Prostate gland (tissue), 2 donors: Measurements from ENCODE around the gene GRIN3B. TPM values are rescaled to one million over a fixed set of nuclear protein-coding genes. Genes with fewer than 3 reads are reported as not detected.

Experiments used
- DNase-seq: peaks from one replicate; pipeline ENCODE4 v3.0.0-alpha.2; 2019; ENCODE audit warnings: low spot score
- H3K27ac ChIP-seq, 2 donors: fragments of 200-600 bp; sonication (generic); 2 replicates each; pipeline ENCODE4 v1.5.1; 2017 to 2019
- H3K27me3 ChIP-seq: fragments of 200-600 bp; sonication (generic); replicated peaks from 2 replicates; pipeline ENCODE4 v1.5.1; 2019; ENCODE audit not compliant: insufficient read depth
- H3K36me3 ChIP-seq, 2 donors: fragments of 200-600 bp; sonication (generic); 1 replicate in 1 of 2; 2 replicates in 1 of 2; pipeline versions ENCODE4 v1.5.1 to v1.8.1; 2017 to 2019
- H3K4me1 ChIP-seq: fragments of 200-600 bp; sonication (generic); replicated peaks from 2 replicates; pipeline ENCODE4 v1.5.1; 2019
- H3K4me3 ChIP-seq, 2 donors: fragments of 200-600 bp; sonication (generic); 2 replicates each; pipeline ENCODE4 v1.5.1; 2017 to 2019
- H3K9me3 ChIP-seq: fragments of 200-600 bp; sonication (generic); 2 replicates; pipeline ENCODE4 v1.5.1; 2017
- CTCF ChIP-seq, 4 experiments: fragments of 200-600 bp in 2 of 4; fragments of 450-650 bp in 2 of 4; sonication (generic) in 2 of 4; IDR thresholded peaks; 1 replicate in 3 of 4; 2 replicates in 1 of 4; pipeline ENCODE4 v1.5.1; 2016 to 2019; ENCODE audit warnings: antibody characterized with exemption in 4 of 4, mild to moderate bottlenecking in 2 of 4, moderate library complexity in 2 of 4
- POLR2A ChIP-seq: fragments of 450-650 bp; IDR thresholded peaks from one replicate; pipeline ENCODE4 v1.6.1; 2016; ENCODE audit warnings: antibody characterized with exemption, mild to moderate bottlenecking
- POLR2AphosphoS5 ChIP-seq: sonication (generic); formaldehyde crosslinking; IDR thresholded peaks from one replicate; pipeline ENCODE4 v1.6.1; 2017; ENCODE audit warnings: antibody characterized with exemption
- WGBS: methylation state at CpG from one replicate; pipeline ENCODE4 v1.1.5; 2018; 5-methylcytosine and 5-hydroxymethylcytosine counted together
- intact Hi-C: fragments of 100-400 bp; cut with DNase I; formaldehyde crosslinking; loops from one replicate; pipeline ENCODE4 v1.14.2; 2022
- total RNA-seq, 2 donors: library from RNA; depleted of rRNA; stranded (reverse); fragments of >200 nt; gene quantifications; one replicate each; pipeline ENCODE4 v1.1.0, GENCODE V29; 2016

GRIN3B gene
- total RNA-seq, 2 donors from 2014 or later, result 0.34 TPM; not detected in 1

DNA sequence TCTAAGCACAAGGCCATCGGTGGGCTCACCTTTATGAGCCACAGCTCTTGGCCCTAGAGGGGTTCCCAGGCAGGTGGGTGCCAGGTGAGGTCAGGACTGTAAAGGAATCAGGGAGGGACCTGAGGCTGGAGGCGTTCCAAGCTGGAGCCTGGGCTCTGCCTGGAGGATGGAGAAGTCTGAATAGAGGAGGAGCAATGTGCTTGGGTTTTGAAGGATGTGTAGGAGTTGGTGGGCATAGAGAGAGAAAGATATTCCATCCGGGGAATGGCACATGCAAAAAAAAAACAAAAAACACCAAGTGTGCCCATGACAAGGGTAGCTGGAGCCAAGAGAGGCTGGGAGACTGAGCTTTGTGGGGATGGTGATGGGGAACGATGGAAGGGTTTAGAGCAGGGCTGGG is 2.4 kb downstream of the GRIN3B start:
- Histone ChIP-seq H3K9me3 (no peaks in the 10 kb centered on the region), H3K27ac (no peak overlapping the region), H3K36me3 (no peaks in the 10 kb centered on the region), H3K4me1 (peaks cover 6% of the 10 kb centered on the region), H3K27me3 (peaks cover 13% of the 10 kb centered on the region), H3K4me3 (no peak overlapping the region)
- DNase-seq, result no peak
- WGBS, result 75% methylated on average over 4 of the region's 4 CpGs
- TF ChIP-seq POLR2A, result no peak
- no peak for TF ChIP-seq CTCF (IDR thresholded peaks at IDR 0.05)
- TF ChIP-seq POLR2AphosphoS5, result no peak
- intact Hi-C loops, result no loop called here

DNA sequence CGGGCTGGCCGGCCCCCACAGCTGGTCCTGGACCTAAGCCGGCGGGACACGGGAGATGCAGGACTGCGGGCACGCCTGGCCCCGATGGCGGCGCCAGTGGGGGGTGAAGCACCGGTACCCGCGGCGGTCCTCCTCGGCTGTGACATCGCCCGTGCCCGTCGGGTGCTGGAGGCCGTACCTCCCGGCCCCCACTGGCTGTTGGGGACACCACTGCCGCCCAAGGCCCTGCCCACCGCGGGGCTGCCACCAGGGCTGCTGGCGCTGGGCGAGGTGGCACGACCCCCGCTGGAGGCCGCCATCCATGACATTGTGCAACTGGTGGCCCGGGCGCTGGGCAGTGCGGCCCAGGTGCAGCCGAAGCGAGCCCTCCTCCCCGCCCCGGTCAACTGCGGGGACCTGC is 3.1 kb downstream of the GRIN3B start:
- Histone ChIP-seq H3K36me3 (no peaks in the 10 kb centered on the region), H3K4me1 (peaks cover 6% of the 10 kb centered on the region), H3K27ac (no peak overlapping the region), H3K9me3 (no peaks in the 10 kb centered on the region), H3K27me3 (peaks cover 11% of the 10 kb centered on the region), H3K4me3 (no peak overlapping the region)
- no peak for DNase-seq
- intact Hi-C loops, result no loop called here
- WGBS, result 84% methylated on average over 21 of the region's 37 CpGs
- no peak for TF ChIP-seq POLR2A
- no peak for TF ChIP-seq CTCF (IDR thresholded peaks at IDR 0.05)
- no peak for TF ChIP-seq POLR2AphosphoS5

- WGBS, result 66% methylated on average over 20 of the region's 32 CpGs
- no peak overlapping the region for H3K27ac ChIP-seq
- no peak overlapping the region for H3K4me3 ChIP-seq
- TF ChIP-seq CTCF (IDR thresholded peaks at IDR 0.05) (no peak), POLR2A (no peak), POLR2AphosphoS5 (no peak)
- H3K4me1 ChIP-seq, result peaks cover 6% of the 10 kb centered on the region
- H3K36me3 ChIP-seq, result no peaks in the 10 kb centered on the region
- no peaks in the 10 kb centered on the region for H3K9me3 ChIP-seq
- intact Hi-C loops, result no loop called here
- H3K27me3 ChIP-seq, result peaks cover 5% of the 10 kb centered on the region
- DNase-seq, result no peak
Measured at GRCh38 chr19:1004204-1004802, 4.1 kb downstream of the GRIN3B start.

- WGBS, result 92% methylated on average over 65 of the region's 70 CpGs
- Histone ChIP-seq H3K36me3 (peaks cover 0 to under 1% of the 10 kb centered on the region in 2 donors), H3K4me1 (peaks cover 6% of the 10 kb centered on the region), H3K27me3 (peaks cover 2% of the 10 kb centered on the region), H3K27ac (no peak overlapping the region), H3K4me3 (no peak overlapping the region), H3K9me3 (no peaks in the 10 kb centered on the region)
- intact Hi-C loops, result no loop called here
- TF ChIP-seq POLR2A (no peak), POLR2AphosphoS5 (no peak), CTCF (IDR thresholded peaks at IDR 0.05) (no peak)
- no peak for DNase-seq
Measured at GRCh38 chr19:1004803-1005664, 4.8 kb downstream of the GRIN3B start.
